ENCODE data around the gene HGFAC. TPM values are rescaled to one million over a fixed set of nuclear protein-coding genes. Genes with fewer than 3 reads are reported as not detected.

The HGFAC gene
- total RNA-seq, 3 donors from 2014 or later (not counting 1 experiment from before 2014, with no cell fraction given): 0.43 to 0.54 TPM; not detected in 1

- Histone ChIP-seq H3K9me3 (ENCODE audit: control insufficient read depth, insufficient read depth, low read length) (no peaks in the 10 kb centered on the region), H3K27ac (ENCODE audit: low read length) (no peak overlapping the region), H3K36me3 (ENCODE audit: control insufficient read depth, insufficient read depth, low read length) (no peaks in the 10 kb centered on the region), H3K4me3 (ENCODE audit: low read length) (no peak overlapping the region), H3K27me3 (ENCODE audit: control insufficient read depth, insufficient read depth, low read length) (no peaks in the 10 kb centered on the region), H3K4me1 (ENCODE audit: control insufficient read depth, insufficient read depth, low read length) (no peaks in the 10 kb centered on the region)
- no peak overlapping the region for H3K27ac Mint-ChIP-seq
- intact Hi-C loops (cut with micrococcal nuclease): no loop called here
- H3K36me3 Mint-ChIP-seq: no peaks in the 10 kb centered on the region
- no peak overlapping the region for H3K4me3 Mint-ChIP-seq
- no peaks in the 10 kb centered on the region for H3K4me1 Mint-ChIP-seq
- TF ChIP-seq, protein P1, sequence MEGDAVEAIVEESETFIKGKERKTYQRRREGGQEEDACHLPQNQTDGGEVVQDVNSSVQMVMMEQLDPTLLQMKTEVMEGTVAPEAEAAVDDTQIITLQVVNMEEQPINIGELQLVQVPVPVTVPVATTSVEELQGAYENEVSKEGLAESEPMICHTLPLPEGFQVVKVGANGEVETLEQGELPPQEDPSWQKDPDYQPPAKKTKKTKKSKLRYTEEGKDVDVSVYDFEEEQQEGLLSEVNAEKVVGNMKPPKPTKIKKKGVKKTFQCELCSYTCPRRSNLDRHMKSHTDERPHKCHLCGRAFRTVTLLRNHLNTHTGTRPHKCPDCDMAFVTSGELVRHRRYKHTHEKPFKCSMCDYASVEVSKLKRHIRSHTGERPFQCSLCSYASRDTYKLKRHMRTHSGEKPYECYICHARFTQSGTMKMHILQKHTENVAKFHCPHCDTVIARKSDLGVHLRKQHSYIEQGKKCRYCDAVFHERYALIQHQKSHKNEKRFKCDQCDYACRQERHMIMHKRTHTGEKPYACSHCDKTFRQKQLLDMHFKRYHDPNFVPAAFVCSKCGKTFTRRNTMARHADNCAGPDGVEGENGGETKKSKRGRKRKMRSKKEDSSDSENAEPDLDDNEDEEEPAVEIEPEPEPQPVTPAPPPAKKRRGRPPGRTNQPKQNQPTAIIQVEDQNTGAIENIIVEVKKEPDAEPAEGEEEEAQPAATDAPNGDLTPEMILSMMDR (IDR thresholded peaks at IDR 0.05): no peak
- WGBS (ENCODE audit: insufficient coverage): 94% methylated on average over 28 of the region's 28 CpGs
- H3K27me3 Mint-ChIP-seq (ENCODE audit: low read depth in 2 of 2): no peaks in the 10 kb centered on the region
- DNase-seq (no peak), ATAC-seq (no peak)
- no peaks in the 10 kb centered on the region for H3K9me3 Mint-ChIP-seq
Measured at GRCh38 chr4:3431446-3431993, 10.2 kb upstream of the HGFAC start.

DNA sequence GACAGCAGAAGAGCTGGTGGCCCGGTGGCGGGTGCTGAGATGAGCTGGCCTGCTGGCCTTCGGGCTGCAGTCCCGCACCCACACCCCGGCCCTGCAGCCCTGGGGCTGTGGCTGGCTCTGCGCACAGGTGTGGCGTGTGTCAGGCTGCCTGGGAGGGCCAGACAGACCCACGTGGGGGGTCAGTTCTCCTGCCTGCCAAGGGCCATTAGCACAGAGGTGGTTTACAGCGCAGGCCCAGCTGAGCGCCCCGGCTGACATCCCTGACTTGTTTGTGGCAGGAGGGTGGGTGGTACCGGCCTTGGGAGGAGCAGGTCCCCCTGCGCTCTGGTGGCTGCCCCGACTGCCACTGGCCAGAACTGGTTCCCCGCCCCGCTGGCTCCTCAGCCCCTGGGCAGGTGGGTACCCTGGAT, 9.4 kb upstream of the HGFAC start:
- Histone ChIP-seq H3K36me3 (ENCODE audit: control insufficient read depth, insufficient read depth, low read length) (no peaks in the 10 kb centered on the region), H3K27ac (ENCODE audit: low read length) (no peak overlapping the region), H3K27me3 (ENCODE audit: control insufficient read depth, insufficient read depth, low read length) (no peaks in the 10 kb centered on the region), H3K4me1 (ENCODE audit: control insufficient read depth, insufficient read depth, low read length) (no peaks in the 10 kb centered on the region), H3K4me3 (ENCODE audit: low read length) (no peak overlapping the region), H3K9me3 (ENCODE audit: control insufficient read depth, insufficient read depth, low read length) (no peaks in the 10 kb centered on the region)
- no peak overlapping the region for H3K4me3 Mint-ChIP-seq
- 90% methylated on average over 16 of the region's 16 CpGs for WGBS (ENCODE audit: insufficient coverage)
- no peaks in the 10 kb centered on the region for H3K36me3 Mint-ChIP-seq
- H3K9me3 Mint-ChIP-seq: no peaks in the 10 kb centered on the region
- DNase-seq: no peak
- no peak for ATAC-seq
- no peaks in the 10 kb centered on the region for H3K27me3 Mint-ChIP-seq (ENCODE audit: low read depth in 2 of 2)
- TF ChIP-seq, protein P1 (IDR thresholded peaks at IDR 0.05): no peak
- no peaks in the 10 kb centered on the region for H3K4me1 Mint-ChIP-seq
- intact Hi-C loops (cut with micrococcal nuclease): no loop called here
- H3K27ac Mint-ChIP-seq: no peak overlapping the region

DNA sequence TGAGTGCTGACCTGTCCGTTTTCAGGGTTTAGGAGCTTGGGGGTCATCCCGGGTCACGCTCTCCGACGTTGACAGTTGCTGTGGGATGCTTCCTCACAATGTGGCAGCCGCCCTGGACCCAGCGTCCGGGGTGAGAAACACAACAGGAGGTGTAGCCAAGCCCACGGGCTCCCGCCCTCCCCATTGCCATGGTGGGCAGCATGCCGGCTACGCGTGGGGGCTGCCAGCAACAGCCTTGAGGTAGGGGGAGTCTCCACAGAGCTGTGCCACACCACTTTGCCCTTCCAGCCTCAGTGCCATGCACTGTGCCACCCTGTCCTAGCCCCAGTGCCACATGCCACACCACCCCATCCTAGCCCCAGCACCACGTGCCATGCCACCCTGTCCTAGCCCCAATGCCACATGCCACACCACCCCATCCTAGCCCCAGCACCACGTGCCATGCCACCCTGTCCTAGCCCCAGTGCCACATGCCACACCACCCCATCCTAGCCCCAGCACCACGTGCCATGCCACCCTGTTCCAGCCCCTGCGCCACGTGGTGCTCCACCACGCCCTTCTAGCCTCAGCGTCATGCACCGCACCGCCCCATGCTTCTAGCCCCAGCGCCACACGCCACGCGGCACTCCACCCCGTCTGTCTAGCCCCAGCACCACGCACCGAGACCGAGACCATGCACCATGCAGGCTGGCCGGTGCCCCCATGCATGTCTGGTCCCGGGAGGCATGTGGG, 8.5 kb upstream of the HGFAC start:
- Histone ChIP-seq H3K36me3 (ENCODE audit: control insufficient read depth, insufficient read depth, low read length) (no peaks in the 10 kb centered on the region), H3K27me3 (ENCODE audit: control insufficient read depth, insufficient read depth, low read length) (no peaks in the 10 kb centered on the region), H3K4me1 (ENCODE audit: control insufficient read depth, insufficient read depth, low read length) (no peaks in the 10 kb centered on the region), H3K4me3 (ENCODE audit: low read length) (no peak overlapping the region), H3K9me3 (ENCODE audit: control insufficient read depth, insufficient read depth, low read length) (no peaks in the 10 kb centered on the region), H3K27ac (ENCODE audit: low read length) (no peak overlapping the region)
- TF ChIP-seq, protein P1 (IDR thresholded peaks at IDR 0.05): no peak
- no peaks in the 10 kb centered on the region for H3K9me3 Mint-ChIP-seq
- ATAC-seq (no peak), DNase-seq (no peak)
- H3K27ac Mint-ChIP-seq: no peak overlapping the region
- no peaks in the 10 kb centered on the region for H3K4me1 Mint-ChIP-seq
- no peaks in the 10 kb centered on the region for H3K36me3 Mint-ChIP-seq
- H3K4me3 Mint-ChIP-seq: no peak overlapping the region
- H3K27me3 Mint-ChIP-seq (ENCODE audit: low read depth in 2 of 2): no peaks in the 10 kb centered on the region
- 90% methylated on average over 30 of the region's 32 CpGs for WGBS (ENCODE audit: insufficient coverage)
- intact Hi-C loops (cut with micrococcal nuclease): no loop called here

Data from natural killer cell (primary cell).